Fibroblast of the conjunctiva (primary cell): ENCODE measurements around the gene OLFM4.

Experiments
- DNase-seq: peaks from one replicate; pipeline ENCODE4 v3.0.0-alpha.2; 2010; ENCODE audit warnings: low read depth

The OLFM4 gene

GRCh38 chr13:53014495-53015443 lies 13.8 kb upstream of the OLFM4 start:
- DNase-seq = no peak

GRCh38 chr13:53015971-53016370 lies 12.6 kb upstream of the OLFM4 start:
- DNase-seq = no peak

GRCh38 chr13:53017433-53017970 lies 11.1 kb upstream of the OLFM4 start:
- no peak for DNase-seq

GRCh38 chr13:53018690-53019647 lies 9.6 kb upstream of the OLFM4 start:
- DNase-seq = no peak

- no peak for DNase-seq
These were observed 7.8 kb upstream of the OLFM4 start for GRCh38 chr13:53020764-53021335.

- DNase-seq = no peak
These were observed 5.4 kb upstream of the OLFM4 start for GRCh38 chr13:53023246-53023645.

GRCh38 chr13:53028063-53028462 lies 550 bp upstream of the OLFM4 start:
- no peak for DNase-seq

- DNase-seq = no peak
These were observed 4.2 kb downstream of the OLFM4 start for GRCh38 chr13:53032849-53033248.

- no peak for DNase-seq
These were observed 10.4 kb downstream of the OLFM4 start for GRCh38 chr13:53038993-53039392.

- no peak for DNase-seq
These were observed 13.4 kb downstream of the OLFM4 start for GRCh38 chr13:53041968-53042516.

GRCh38 chr13:53042877-53043276 lies 14.3 kb downstream of the OLFM4 start:
- DNase-seq = no peak

GRCh38 chr13:53043398-53043797 lies 14.8 kb downstream of the OLFM4 start:
- no peak for DNase-seq

- DNase-seq = no peak
These were observed 16.6 kb downstream of the OLFM4 start for GRCh38 chr13:53045189-53045588.

- no peak for DNase-seq
These were observed 20.3 kb downstream of the OLFM4 start for GRCh38 chr13:53048880-53049279.

GRCh38 chr13:53050151-53050550 lies 21.5 kb downstream of the OLFM4 start:
- DNase-seq = no peak

- no peak for DNase-seq
These were observed 24.1 kb downstream of the OLFM4 start for GRCh38 chr13:53052675-53053074.

- no peak for DNase-seq
These were observed 26.0 kb downstream of the OLFM4 start for GRCh38 chr13:53054569-53054968.

- DNase-seq = no peak
These were observed 29.6 kb downstream of the OLFM4 start for GRCh38 chr13:53058065-53058679.

- no peak for DNase-seq
These were observed 32.4 kb downstream of the OLFM4 start for GRCh38 chr13:53060840-53061490.

- DNase-seq = no peak
These were observed 36.1 kb downstream of the OLFM4 start for GRCh38 chr13:53064731-53065130.

GRCh38 chr13:53066411-53066810 lies 37.8 kb downstream of the OLFM4 start:
- no peak for DNase-seq
